GM21526 (cell line): ENCODE results near the gene PLXNB2.

Experiments used
- ATAC-seq: cut with Tn5 transposase; IDR thresholded peaks from one replicate; pipeline ENCODE4 v1.9.1; 2021; ENCODE audit warnings: moderate library complexity; ENCODE audit not compliant: unreplicated experiment, low FRiP score

PLXNB2 gene

GRCh38 chr22:50242406-50242949 lies 65.0 kb downstream of the PLXNB2 start:
- no peak for ATAC-seq

- ATAC-seq = no peak
Observed at GRCh38 chr22:50238755-50239154, 68.7 kb downstream of the PLXNB2 start.

GRCh38 chr22:50236731-50237409 lies 70.6 kb downstream of the PLXNB2 start:
- no peak for ATAC-seq

GRCh38 chr22:50233223-50233622 lies 74.2 kb downstream of the PLXNB2 start:
- no peak for ATAC-seq

GRCh38 chr22:50232481-50233151 lies 74.8 kb downstream of the PLXNB2 start:
- no peak for ATAC-seq

- ATAC-seq = no peak
Observed at GRCh38 chr22:50229370-50229769, 78.1 kb downstream of the PLXNB2 start.

GRCh38 chr22:50228366-50228765 lies 79.1 kb downstream of the PLXNB2 start:
- no peak for ATAC-seq

- ATAC-seq = no peak
Observed at GRCh38 chr22:50227579-50228215, 79.7 kb downstream of the PLXNB2 start.

GRCh38 chr22:50226875-50227165 lies 80.6 kb downstream of the PLXNB2 start:
- no peak for ATAC-seq

- no peak for ATAC-seq
Observed at GRCh38 chr22:50226063-50226874, 81.2 kb downstream of the PLXNB2 start.

GRCh38 chr22:50225200-50225969 lies 82.1 kb downstream of the PLXNB2 start:
- no peak for ATAC-seq
